GM13977 (cell line): ENCODE measurements around the gene FBN1.
A peak's percentile ranks its signal among the peaks of the same experiment; 100 is the strongest.

Source experiments
- DNase-seq: peaks from one replicate; pipeline ENCODE4 v3.0.0; 2012; ENCODE audit warnings: low spot score
- CTCF ChIP-seq: IDR thresholded peaks from 2 replicates; pipeline ENCODE4 v1.5.1; 2012; ENCODE audit warnings: mild to moderate bottlenecking, control low read depth; ENCODE audit not compliant: insufficient read depth; ENCODE audit errors: extremely low read depth, missing control alignments
- in situ Hi-C: fragments of 300-500 bp; cut with MboI; formaldehyde crosslinking; loops from one replicate; pipeline ENCODE4 v1.12.0; 2022; ENCODE audit warnings: low sequenced_read_pairs, low pct_unique_long_range_greater_than_20kb, mixed read lengths, inconsistent platforms; ENCODE audit not compliant: unreplicated experiment

Gene FBN1

GRCh38 chr15:48437178-48437577, 208.3 kb downstream of the FBN1 start:
- in situ Hi-C loops = no loop called here
- no peak for TF ChIP-seq CTCF
- no peak for DNase-seq

GRCh38 chr15:48435321-48435720, 210.2 kb downstream of the FBN1 start:
- TF ChIP-seq CTCF = no peak
- no peak for DNase-seq
- in situ Hi-C loops = no loop called here

- in situ Hi-C loops = no loop called here
- TF ChIP-seq CTCF = no peak
- peak; percentile 31 for DNase-seq
These were observed 212.2 kb downstream of the FBN1 start for GRCh38 chr15:48433226-48433886.

DNA sequence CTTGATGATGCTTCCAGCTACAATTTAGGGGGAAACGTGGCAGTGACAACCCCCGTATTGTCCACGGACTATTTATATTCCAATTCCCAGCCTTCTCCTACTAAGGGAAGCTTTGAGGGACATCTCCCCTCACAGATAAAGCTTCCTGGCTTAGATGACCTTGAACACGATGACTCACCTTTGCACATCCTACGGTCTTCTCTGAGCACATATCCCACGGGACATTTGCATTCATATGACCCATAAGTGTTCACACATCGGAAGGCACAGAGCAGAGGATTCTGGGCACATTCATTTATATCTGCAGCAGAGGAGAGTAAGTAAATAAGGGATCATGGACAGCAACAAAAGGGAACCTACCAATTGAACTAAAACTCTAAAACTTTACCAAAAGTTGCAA, 212.8 kb downstream of the FBN1 start:
- no peak for DNase-seq
- in situ Hi-C loops = no loop called here
- no peak for TF ChIP-seq CTCF

DNA sequence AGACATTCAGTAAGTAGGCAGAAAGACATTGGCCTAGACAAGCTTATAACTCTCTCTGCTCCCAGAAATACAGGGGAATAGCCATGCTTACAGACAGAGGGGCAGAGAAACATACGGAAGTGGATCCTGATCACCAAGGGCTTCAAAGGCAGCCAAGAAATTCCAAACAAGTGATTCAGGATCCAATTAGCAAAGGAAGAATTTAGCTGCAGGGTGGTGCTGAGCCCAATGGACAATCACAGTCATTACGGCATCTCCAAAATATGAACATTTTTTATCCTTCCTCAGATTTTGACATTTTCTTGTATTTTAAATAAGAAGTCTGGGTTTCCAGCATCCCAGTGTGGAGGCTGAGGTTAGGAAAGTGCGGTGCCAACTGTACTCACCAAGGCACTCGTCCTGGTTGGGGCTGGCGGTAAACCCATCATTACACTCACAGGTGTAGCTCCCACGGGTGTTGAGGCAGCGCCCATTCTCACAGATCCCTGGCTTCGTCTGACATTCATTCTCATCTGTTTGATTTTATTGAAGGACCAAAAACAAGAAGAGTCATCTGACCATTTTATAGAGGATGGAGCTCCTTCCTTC, 217.5 kb downstream of the FBN1 start:
- no peak for DNase-seq
- TF ChIP-seq CTCF = no peak
- in situ Hi-C loops = no loop called here

DNA sequence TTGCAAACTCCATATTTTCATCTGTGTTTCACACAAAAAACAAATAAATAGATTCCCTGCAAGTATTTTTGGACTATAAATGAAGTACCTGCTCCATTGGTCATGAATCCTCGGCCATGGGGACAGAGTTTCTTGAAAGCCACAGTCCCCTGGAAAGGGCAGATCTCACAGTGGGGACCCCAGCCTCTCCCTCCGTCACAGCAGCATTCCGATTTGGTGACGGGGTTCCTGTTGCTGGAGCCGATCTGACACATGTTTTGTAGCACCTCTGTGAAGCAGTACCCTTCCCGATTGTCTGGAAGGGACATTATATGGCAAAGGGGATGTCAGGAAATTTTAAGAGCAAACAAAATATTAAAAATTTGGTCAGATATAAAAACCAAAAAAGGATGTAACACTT, 218.0 kb downstream of the FBN1 start:
- no peak for TF ChIP-seq CTCF
- no peak for DNase-seq
- in situ Hi-C loops = no loop called here
